Tibial artery (tissue), 4 donors: Measurements from ENCODE around the gene TTLL11.

ENCODE experiments used
- DNase-seq, 2 donors: peaks; one replicate each; pipeline ENCODE4 v3.0.0-alpha.2; 2019
- H3K27ac ChIP-seq, 2 donors: fragments of 200-600 bp; sonication (generic) in 1 of 2; 1 replicate in 1 of 2; 2 replicates in 1 of 2; pipeline ENCODE4 v1.5.1; 2018 to 2019; ENCODE audit warnings: mild to moderate bottlenecking in 1 of 2
- H3K27me3 ChIP-seq, 2 donors: fragments of 200-600 bp; sonication (generic) in 1 of 2; one replicate each; pipeline versions ENCODE4 v1.5.1 to v1.6.0; 2016 to 2019
- H3K36me3 ChIP-seq, 3 donors: fragments of 200-600 bp; sonication (generic) in 2 of 3; one replicate each; pipeline ENCODE4 v1.5.1; 2016 to 2019; ENCODE audit warnings: mild to moderate bottlenecking in 2 of 3
- H3K4me1 ChIP-seq, 4 donors: fragments of 200-600 bp; sonication (generic) in 2 of 4; 1 replicate in 3 of 4; 2 replicates in 1 of 4; pipeline ENCODE4 v1.5.1; 2016 to 2019
- H3K4me3 ChIP-seq, 2 donors: fragments of 200-600 bp; sonication (generic) in 1 of 2; 1 replicate in 1 of 2; 2 replicates in 1 of 2; pipeline ENCODE4 v1.5.1; 2018 to 2019; ENCODE audit warnings: mild to moderate bottlenecking in 2 of 2
- H3K9me3 ChIP-seq, 3 donors: fragments of 200-600 bp; sonication (generic) in 1 of 3; one replicate each; pipeline ENCODE4 v1.5.1; 2016 to 2019
- CTCF ChIP-seq, 2 experiments: fragments of 200-600 bp in 1 of 2; fragments of 450-650 bp in 1 of 2; IDR thresholded peaks; one replicate each; pipeline ENCODE4 v1.5.1; 2017 to 2019; ENCODE audit warnings: antibody characterized with exemption in 2 of 2, mild to moderate bottlenecking in 1 of 2, moderate library complexity in 1 of 2
- intact Hi-C: fragments of 100-400 bp; cut with DNase I; formaldehyde crosslinking; loops from one replicate; pipeline ENCODE4 v1.15.0; 2023; ENCODE audit warnings: low total_unique reads

Gene TTLL11

GRCh38 chr9:121855476-121855875 is 237.6 kb downstream of the TTLL11 start:
- TF ChIP-seq CTCF (IDR thresholded peaks at IDR 0.05): no peak
- Histone ChIP-seq H3K4me1 (peaks cover 0 to 23% (median 12%) of the 10 kb centered on the region in 4 donors), H3K27ac (no peak overlapping the region), H3K27me3 (no peaks in the 10 kb centered on the region), H3K36me3 (no peaks in the 10 kb centered on the region), H3K4me3 (no peak overlapping the region), H3K9me3 (no peaks in the 10 kb centered on the region)
- DNase-seq: no peak
- intact Hi-C loops: no loop called here

- intact Hi-C loops: no loop called here
- Histone ChIP-seq H3K4me3 (no peak overlapping the region), H3K27me3 (no peaks in the 10 kb centered on the region), H3K36me3 (no peaks in the 10 kb centered on the region), H3K9me3 (no peaks in the 10 kb centered on the region), H3K4me1 (peaks cover 0 to 20% (median 12%) of the 10 kb centered on the region in 4 donors), H3K27ac (peak overlapping the region; percentile 81 to 82)
- no peak for DNase-seq
- TF ChIP-seq CTCF (IDR thresholded peaks at IDR 0.05): no peak
Observed at GRCh38 chr9:121853617-121854395, 239.3 kb downstream of the TTLL11 start.

- H3K4me1 ChIP-seq: peaks cover 0 to 20% (median 12%) of the 10 kb centered on the region in 4 donors
- peak; percentile 76 to 88 for DNase-seq
- peaks cover 0 to 7% (median 0%) of the 10 kb centered on the region in 3 donors for H3K9me3 ChIP-seq
- intact Hi-C loops: no loop called here
- no peaks in the 10 kb centered on the region for H3K36me3 ChIP-seq
- no peaks in the 10 kb centered on the region for H3K27me3 ChIP-seq
- TF ChIP-seq CTCF (IDR thresholded peaks at IDR 0.05): no peak
- H3K27ac ChIP-seq: peak overlapping the region; percentile 81 to 82
- H3K4me3 ChIP-seq: no peak overlapping the region
Observed at GRCh38 chr9:121852651-121853616, 240.2 kb downstream of the TTLL11 start.

GRCh38 chr9:121852241-121852640 is 240.9 kb downstream of the TTLL11 start:
- intact Hi-C loops: no loop called here
- no peak for TF ChIP-seq CTCF (IDR thresholded peaks at IDR 0.05)
- Histone ChIP-seq H3K27ac (peak overlapping the region; percentile 81 to 82), H3K9me3 (peaks cover 0 to 9% (median 0%) of the 10 kb centered on the region in 3 donors), H3K27me3 (no peaks in the 10 kb centered on the region), H3K4me1 (peaks cover 0 to 20% (median 12%) of the 10 kb centered on the region in 4 donors), H3K4me3 (no peak overlapping the region), H3K36me3 (no peaks in the 10 kb centered on the region)
- no peak for DNase-seq

- H3K9me3 ChIP-seq: peaks cover 0 to 9% (median 0%) of the 10 kb centered on the region in 3 donors
- TF ChIP-seq CTCF (IDR thresholded peaks at IDR 0.05): no peak
- H3K4me1 ChIP-seq: peaks cover 0 to 20% (median 12%) of the 10 kb centered on the region in 4 donors
- H3K4me3 ChIP-seq: no peak overlapping the region
- peak overlapping the region; percentile 81 to 82 for H3K27ac ChIP-seq
- no peaks in the 10 kb centered on the region for H3K36me3 ChIP-seq
- peak in 1 of 2 donors; percentile 46 for DNase-seq
- intact Hi-C loops: no loop called here
- H3K27me3 ChIP-seq: no peaks in the 10 kb centered on the region
Observed at GRCh38 chr9:121851641-121852091, 241.4 kb downstream of the TTLL11 start.
